Stimulated activated CD4-positive, alpha-beta T cell treated with anti-CD3 and anti-CD28 coated beads, Interleukin-12 subunit alpha, Interleukin-12 subunit beta, amount 100 ng/mL, for 24 hours (primary cell): ENCODE results near the gene PTGDS.

Experiments
- DNase-seq, 2 experiments: peaks; one replicate each; pipeline ENCODE4 v3.0.0-alpha.2; 2020; ENCODE audit warnings: low read depth in 2 of 2

Gene PTGDS

GRCh38 chr9:136973618-136974617, 3.4 kb upstream of the PTGDS start:
- DNase-seq: no peak

- DNase-seq: no peak
Measured at GRCh38 chr9:136974817-136975535, 2.3 kb upstream of the PTGDS start.

- no peak for DNase-seq
Measured at GRCh38 chr9:136975644-136976043, 1.7 kb upstream of the PTGDS start.

- DNase-seq: no peak
Measured at GRCh38 chr9:136977649-136978072, 357 bp downstream of the PTGDS start.

- DNase-seq: peak; percentile 39 to 55
Measured at GRCh38 chr9:136978073-136978864, 965 bp downstream of the PTGDS start.

GRCh38 chr9:136978865-136979544, 1.7 kb downstream of the PTGDS start:
- no peak for DNase-seq

- no peak for DNase-seq
Measured at GRCh38 chr9:136979769-136980587, 2.7 kb downstream of the PTGDS start.

- no peak for DNase-seq
Measured at GRCh38 chr9:136980669-136981478, 3.6 kb downstream of the PTGDS start.

GRCh38 chr9:136981588-136982231, 4.4 kb downstream of the PTGDS start:
- DNase-seq: no peak

- no peak for DNase-seq
Measured at GRCh38 chr9:136982232-136983051, 5.1 kb downstream of the PTGDS start, which contains the start of gene LCNL1. TSS of gene LCNL1 (plus strand) at chr9:136982993. CDS start at chr9:136983587, 594 bp downstream.

GRCh38 chr9:136983167-136983566, 5.9 kb downstream of the PTGDS start:
- no peak for DNase-seq

- no peak for DNase-seq
Measured at GRCh38 chr9:136983656-136984314, 6.5 kb downstream of the PTGDS start.

GRCh38 chr9:136984464-136985026, 7.2 kb downstream of the PTGDS start:
- DNase-seq: no peak

- no peak for DNase-seq
Measured at GRCh38 chr9:136985027-136985602, 7.8 kb downstream of the PTGDS start.

GRCh38 chr9:136985853-136986252, 8.5 kb downstream of the PTGDS start:
- no peak for DNase-seq

GRCh38 chr9:136988872-136989271, 11.6 kb downstream of the PTGDS start:
- DNase-seq: no peak
